D721Med (cell line): Measurements from ENCODE around the gene SCYGR2.

Experiments
- DNase-seq: peaks from one replicate; pipeline ENCODE4 v3.0.0; 2011; ENCODE audit warnings: low spot score; ENCODE audit not compliant: insufficient read length
- FAIRE-seq: peaks from 2 replicates; lab custom pipeline; 2011; peaks lifted over from hg19 to GRCh38; lab: Jason Lieb, UNC
- CTCF ChIP-seq: IDR thresholded peaks from 2 replicates; pipeline ENCODE4 v1.5.1; 2012; ENCODE audit warnings: mild to moderate bottlenecking, control low read depth; ENCODE audit not compliant: insufficient read depth; ENCODE audit errors: missing control alignments

Gene SCYGR2

GRCh38 chr2:227616631-227617030 lies 17.9 kb downstream of the SCYGR2 start:
- DNase-seq (no peak), FAIRE-seq (no peak)
- TF ChIP-seq CTCF = no peak

- FAIRE-seq (no peak), DNase-seq (no peak)
- no peak for TF ChIP-seq CTCF
Observed at GRCh38 chr2:227617316-227618230, 18.9 kb downstream of the SCYGR2 start, which contains the start of gene SCYGR4. TSS of gene SCYGR4 (plus strand) at chr2:227617498. CDS start at chr2:227617498, 0 bp downstream.

- no peak for TF ChIP-seq CTCF
- FAIRE-seq (no peak), DNase-seq (no peak)
Observed at GRCh38 chr2:227623226-227623625, 24.5 kb downstream of the SCYGR2 start.

- FAIRE-seq (no peak), DNase-seq (no peak)
- no peak for TF ChIP-seq CTCF
Observed at GRCh38 chr2:227625420-227625819, 26.7 kb downstream of the SCYGR2 start.

- FAIRE-seq (no peak), DNase-seq (no peak)
- TF ChIP-seq CTCF = no peak
Observed at GRCh38 chr2:227626580-227627151, 28.0 kb downstream of the SCYGR2 start.

- no peak for TF ChIP-seq CTCF
- DNase-seq (no peak), FAIRE-seq (no peak)
Observed at GRCh38 chr2:227627769-227628168, 29.1 kb downstream of the SCYGR2 start.

- DNase-seq (no peak), FAIRE-seq (no peak)
- no peak for TF ChIP-seq CTCF
Observed at GRCh38 chr2:227629435-227629834, 30.7 kb downstream of the SCYGR2 start.
